ENCODE results near the gene GCK.

Gene GCK

GRCh38 chr7:44189286-44189992 is at the start of gene GCK:
Gene GCK (minus strand): TSS chr7:44189439. CDS start chr7:44188953, 486 bp downstream.
- DNase-seq (ENCODE audit: low read depth) = no peak

- no peak for DNase-seq (ENCODE audit: low read depth)
These were observed 49.0 kb upstream of the GCK start for GRCh38 chr7:44238116-44238695.

DNA sequence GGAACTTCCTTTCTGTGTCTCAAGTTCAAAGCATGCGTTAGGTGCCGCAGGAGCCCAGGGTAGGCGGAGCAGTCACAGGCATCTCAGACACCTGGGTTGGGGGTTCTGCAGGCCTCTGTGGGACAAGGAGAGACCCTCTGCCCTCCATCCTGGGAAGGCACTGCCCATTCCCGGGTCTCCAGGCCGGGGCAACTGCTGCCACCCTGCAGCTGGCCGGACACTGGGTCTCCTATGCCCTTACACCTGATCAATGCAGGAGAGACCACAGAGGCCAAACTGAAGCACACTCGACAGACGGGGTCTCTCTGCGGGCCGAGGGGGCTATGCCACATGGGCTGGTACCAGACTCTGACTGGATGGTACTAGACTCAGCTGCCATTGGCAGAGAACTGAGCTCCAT is 48.5 kb upstream of the GCK start:
- DNase-seq (ENCODE audit: low read depth) = no peak

- no peak for DNase-seq (ENCODE audit: low read depth)
These were observed 47.1 kb upstream of the GCK start for GRCh38 chr7:44236333-44236728.

- DNase-seq (ENCODE audit: low read depth) = peak; percentile 21
These were observed 46.5 kb upstream of the GCK start for GRCh38 chr7:44235582-44236332.

DNA sequence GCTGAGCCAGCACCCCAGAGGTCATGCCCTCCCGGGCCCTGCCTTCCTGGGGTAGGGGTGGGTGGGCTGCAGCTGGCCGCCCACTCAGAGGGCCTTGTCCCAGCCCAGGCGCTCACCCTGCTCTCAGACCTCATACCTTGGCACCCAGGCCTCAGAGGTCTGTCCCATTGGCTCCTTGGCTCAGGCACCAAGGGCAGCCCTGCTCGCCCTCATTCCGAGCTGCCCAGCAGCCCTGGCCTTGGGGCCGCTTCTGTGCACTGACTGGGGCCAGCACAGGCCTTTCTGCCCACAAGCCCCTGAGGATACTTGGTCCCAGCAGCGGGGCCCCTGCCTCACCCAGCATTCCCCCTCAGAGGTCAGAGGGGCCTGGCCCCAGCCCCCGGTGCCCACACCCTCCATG is 45.8 kb upstream of the GCK start:
- no peak for DNase-seq (ENCODE audit: low read depth)

DNA sequence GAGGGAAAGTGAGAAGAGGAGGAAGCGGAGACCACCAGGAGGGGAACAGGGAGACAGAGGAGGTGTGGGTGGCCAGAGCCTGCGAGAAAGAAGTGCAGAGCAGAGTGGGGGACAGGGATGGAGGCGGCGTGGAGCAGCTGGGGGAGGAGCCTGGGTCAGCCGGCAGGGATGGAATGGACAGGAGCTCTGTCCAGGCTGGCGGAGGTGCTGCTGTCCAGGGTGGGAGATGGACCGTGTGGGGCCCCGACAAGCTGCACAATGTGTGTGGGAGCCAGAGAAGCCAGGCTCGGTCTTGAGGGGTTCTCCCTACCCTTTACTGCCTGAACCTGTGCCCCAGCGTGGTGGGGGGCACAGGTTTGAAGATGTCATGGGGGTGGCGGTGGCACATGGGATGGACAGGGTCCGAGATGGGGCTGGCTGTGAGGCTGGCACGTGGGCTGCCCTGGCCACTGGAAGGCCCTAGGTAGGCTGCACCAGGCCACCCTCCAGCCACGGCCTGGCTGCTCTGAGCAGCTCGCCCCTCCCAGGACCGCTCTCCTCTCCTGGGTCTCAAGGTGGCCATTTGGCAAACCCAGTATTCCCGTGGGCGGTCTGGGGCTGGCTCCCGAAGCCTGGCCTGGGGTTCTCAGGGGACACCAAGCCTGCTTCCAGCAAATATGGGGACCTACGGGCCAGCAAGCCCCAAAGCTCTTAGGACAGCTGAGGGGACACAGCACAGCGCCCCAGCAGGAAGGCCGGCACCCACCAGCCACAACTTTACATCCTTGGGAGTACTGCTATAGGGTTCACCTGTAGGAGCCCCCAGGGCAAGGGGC is 43.9 kb upstream of the GCK start:
- no peak for DNase-seq (ENCODE audit: low read depth)

GRCh38 chr7:44232396-44232795 is 43.2 kb upstream of the GCK start:
- no peak for DNase-seq (ENCODE audit: low read depth)

- DNase-seq (ENCODE audit: low read depth) = no peak
These were observed 41.8 kb upstream of the GCK start for GRCh38 chr7:44231088-44231487.

DNA sequence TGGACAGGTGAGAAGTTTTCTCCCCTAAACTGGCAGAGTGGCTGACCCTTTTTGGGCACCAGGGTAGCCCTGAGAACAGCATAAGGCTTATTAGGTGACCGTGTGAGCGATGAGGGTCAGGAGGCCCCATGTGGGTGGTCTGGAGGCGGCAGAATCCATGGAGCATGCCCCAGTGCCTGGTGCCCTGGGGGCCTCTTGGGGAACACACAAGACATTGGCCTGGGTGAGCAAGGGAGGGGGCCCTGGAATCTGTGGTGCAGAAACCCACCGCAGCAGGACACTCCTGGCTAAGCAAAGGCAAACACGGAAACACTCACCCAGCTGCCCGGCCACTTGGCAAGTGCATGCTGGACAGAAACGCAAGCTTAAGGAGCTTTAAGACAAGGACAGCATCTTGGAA is 41.0 kb upstream of the GCK start:
- DNase-seq (ENCODE audit: low read depth) = no peak

- no peak for DNase-seq (ENCODE audit: low read depth)
These were observed 40.4 kb upstream of the GCK start for GRCh38 chr7:44229546-44230105.

DNA sequence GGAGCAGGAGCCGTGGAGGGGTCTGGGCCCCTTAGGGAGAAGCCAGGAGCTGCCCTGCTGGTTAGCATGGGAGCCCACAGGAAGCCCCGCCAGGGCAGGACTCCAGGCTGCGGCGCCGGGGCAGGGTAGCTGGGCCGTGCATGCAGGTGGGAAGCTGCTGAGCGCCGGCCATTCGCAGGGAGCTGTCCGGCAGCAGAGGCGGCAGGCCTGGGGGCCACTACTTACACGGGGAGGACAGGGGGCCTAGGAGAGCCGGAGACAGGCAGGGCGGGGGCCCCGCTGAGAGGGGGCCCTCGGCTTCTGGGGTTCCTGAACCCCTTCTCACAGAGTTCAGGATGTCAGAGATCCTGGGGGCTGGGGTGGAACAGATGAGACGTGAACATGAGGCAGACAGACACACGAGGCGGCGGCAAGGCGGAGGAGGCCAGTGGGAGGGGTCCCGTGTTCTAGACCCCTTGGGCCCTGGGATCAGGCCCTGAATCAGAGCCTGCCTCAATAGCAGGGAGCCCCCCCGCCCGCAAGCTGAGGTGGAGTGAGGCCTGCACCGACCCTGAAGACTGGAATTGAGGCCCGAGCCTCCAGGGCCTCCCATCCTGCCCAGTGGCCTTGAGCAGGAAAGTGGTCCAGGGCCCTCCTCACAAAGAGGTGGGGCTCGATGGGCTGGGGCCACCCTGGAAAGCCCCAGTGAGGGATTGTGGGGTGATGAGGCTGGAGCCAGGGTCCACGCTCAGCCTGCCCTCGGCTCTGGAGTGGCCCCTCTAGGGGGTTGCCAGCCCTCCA is 39.5 kb upstream of the GCK start:
- DNase-seq (ENCODE audit: low read depth) = no peak

GRCh38 chr7:44227911-44228310 is 38.7 kb upstream of the GCK start:
- DNase-seq (ENCODE audit: low read depth) = no peak

DNA sequence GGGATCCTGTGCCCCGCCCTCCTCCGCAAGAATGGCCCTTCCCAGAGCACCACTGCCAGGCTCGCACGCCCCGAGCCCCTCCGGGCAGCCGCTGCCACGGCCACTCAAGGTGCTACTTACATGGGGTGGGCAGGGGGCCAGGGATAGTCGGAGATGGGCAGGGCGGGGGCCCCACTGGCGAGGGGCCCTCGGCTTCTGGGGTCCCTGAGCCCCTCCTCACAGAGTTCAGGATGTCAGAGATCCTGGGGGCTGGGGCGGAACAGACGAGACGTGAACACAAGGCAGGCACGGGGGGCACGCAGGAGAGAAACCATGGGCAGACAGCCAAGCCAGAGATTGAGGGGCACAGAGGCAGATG is 37.1 kb upstream of the GCK start:
- DNase-seq (ENCODE audit: low read depth) = no peak

DNA sequence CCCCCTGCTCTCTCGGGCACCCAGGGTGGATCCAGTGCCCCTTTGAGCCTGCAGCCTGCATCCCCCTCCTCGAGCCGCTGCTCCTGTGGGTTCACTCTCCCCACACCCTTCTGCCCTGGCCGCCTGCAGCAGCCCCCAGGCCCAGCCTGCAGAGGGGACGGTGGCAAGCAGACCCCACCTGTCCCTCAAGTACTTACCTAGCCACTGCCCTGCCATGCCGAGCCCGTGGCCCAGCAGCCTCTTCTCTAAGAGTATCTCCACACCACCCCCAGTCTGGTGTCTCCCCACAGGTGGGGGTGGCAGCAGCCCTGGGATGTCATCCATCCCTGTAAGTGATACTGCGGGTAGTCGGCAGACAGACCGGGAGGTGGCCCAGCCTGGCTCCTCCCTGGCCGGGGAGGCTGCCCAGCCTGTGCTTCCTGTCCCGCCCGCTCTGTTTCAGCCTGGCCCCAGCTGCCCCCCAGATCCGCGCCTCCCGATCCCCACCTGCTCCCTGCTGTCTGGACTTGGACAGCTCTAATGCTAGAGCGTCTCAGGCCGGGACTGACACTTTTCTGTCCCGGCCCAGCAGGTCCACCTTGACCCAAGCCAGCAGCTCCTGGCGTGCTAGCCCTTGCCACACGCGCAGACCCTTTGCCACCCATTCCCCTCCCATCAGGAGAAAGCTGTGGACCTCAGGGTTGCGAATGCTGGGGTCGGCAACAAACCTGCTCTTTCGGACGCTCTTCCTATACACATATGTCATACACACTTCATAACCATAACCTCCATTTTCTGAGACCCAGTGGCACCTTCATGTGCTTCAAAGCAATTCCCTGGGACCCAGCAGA is 36.5 kb upstream of the GCK start:
- DNase-seq (ENCODE audit: low read depth) = peak; percentile 27

DNA sequence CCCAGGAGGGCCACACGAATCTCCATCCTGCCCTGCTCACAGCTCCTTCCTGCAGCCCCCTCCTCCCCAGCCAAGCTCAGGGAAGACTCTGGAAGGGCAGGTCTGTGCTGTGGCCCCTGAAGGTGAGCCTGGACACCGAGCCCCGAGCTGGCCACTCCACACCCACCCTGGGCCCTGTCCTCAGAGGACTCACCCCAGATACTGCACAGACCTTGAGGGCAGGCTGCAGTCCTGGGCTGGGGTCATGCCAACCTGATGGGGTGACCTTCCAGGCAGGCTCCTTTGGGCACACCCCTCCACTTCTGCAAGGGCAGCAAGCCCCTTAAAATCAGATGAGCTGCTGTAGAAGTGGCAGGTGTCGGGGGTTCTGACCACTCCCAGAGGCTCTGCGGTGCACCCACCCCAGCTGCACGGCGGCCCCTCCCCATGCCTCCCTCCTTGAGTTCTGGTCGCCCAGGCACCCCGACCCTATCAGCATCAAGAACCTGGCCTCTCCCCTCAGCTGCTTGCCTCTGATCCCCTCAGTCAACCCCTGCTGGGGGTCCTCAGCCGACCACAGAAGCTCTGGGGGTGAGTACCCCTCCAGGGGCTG is 35.8 kb upstream of the GCK start:
- DNase-seq (ENCODE audit: low read depth) = no peak

DNA sequence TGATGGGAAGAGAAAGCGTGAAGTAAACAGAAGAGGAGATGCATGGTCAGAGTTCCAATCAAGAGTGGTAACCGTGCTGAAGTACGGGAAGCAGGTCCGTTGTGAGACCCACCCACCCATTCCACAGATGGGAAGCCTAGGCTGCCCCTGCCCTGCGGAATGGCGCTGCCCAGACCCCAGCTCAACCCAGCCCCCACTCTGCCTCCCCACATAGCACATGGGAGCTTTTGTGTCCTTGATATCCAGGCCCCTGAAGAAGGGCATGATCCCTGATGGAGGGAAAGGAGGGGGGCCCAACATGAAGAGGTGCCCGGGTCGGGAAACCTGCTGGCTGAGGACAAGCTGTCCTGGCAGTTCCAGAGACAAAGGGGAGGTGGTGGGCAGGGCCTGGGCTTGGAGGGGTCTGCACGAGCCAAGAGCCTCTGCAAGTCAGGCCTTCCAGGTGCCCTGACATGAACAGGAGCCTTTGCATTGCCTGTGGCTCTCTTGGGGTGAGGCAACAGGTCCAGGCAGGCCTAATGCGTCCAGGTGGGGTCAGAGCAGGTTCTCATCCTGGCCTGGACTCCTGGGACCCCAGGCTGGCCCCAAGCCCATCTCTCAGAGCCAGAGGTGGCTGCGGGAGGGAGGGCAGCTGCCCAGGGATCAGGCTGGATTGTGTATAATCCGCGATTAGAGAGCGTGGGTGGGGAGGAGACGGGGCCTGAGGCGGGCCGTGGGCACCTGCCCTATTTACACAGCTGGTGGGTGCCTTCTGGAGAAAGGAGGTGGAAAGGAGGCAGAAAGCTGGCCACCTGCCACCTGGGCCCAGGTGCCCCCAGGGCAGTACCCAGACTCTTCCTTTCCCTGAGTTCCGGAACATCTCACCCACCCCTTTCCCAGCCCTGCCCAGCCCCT is 35.1 kb upstream of the GCK start:
- no peak for DNase-seq (ENCODE audit: low read depth)

GRCh38 chr7:44223362-44224079 is 34.3 kb upstream of the GCK start:
- DNase-seq (ENCODE audit: low read depth) = no peak

All from ELR (cell line).